COLO668 (cell line): ENCODE data around the gene ANKRD44.

Experiments
- DNase-seq: peaks from one replicate; lab custom pipeline; 2025; ENCODE audit not compliant: unreplicated experiment; lab: John Stamatoyannopoulos, UW

The ANKRD44 gene

GRCh38 chr2:197124639-197125390 lies 185.8 kb downstream of the ANKRD44 start:
- no peak for DNase-seq

GRCh38 chr2:197122821-197123220 lies 187.8 kb downstream of the ANKRD44 start:
- no peak for DNase-seq

GRCh38 chr2:197121756-197122385 lies 188.7 kb downstream of the ANKRD44 start:
- no peak for DNase-seq

GRCh38 chr2:197121255-197121654 lies 189.3 kb downstream of the ANKRD44 start:
- DNase-seq: no peak

- DNase-seq: no peak
Measured at GRCh38 chr2:197116306-197116879, 194.2 kb downstream of the ANKRD44 start.

GRCh38 chr2:197115325-197115724 lies 195.3 kb downstream of the ANKRD44 start:
- DNase-seq: no peak

GRCh38 chr2:197113275-197113711 lies 197.3 kb downstream of the ANKRD44 start:
- no peak for DNase-seq

GRCh38 chr2:197109326-197109725 lies 201.3 kb downstream of the ANKRD44 start:
- no peak for DNase-seq

GRCh38 chr2:197108758-197109157 lies 201.8 kb downstream of the ANKRD44 start:
- DNase-seq: no peak

GRCh38 chr2:197107291-197108269 lies 203.0 kb downstream of the ANKRD44 start:
- no peak for DNase-seq

- DNase-seq: no peak
Measured at GRCh38 chr2:197103363-197103762, 207.2 kb downstream of the ANKRD44 start.

GRCh38 chr2:197102231-197102630 lies 208.3 kb downstream of the ANKRD44 start:
- no peak for DNase-seq

- no peak for DNase-seq
Measured at GRCh38 chr2:197101519-197101918, 209.1 kb downstream of the ANKRD44 start.

GRCh38 chr2:197097578-197098366 lies 212.8 kb downstream of the ANKRD44 start:
- no peak for DNase-seq

GRCh38 chr2:197096649-197097048 lies 213.9 kb downstream of the ANKRD44 start:
- DNase-seq: no peak

GRCh38 chr2:197092431-197092830 lies 218.1 kb downstream of the ANKRD44 start:
- no peak for DNase-seq

- no peak for DNase-seq
Measured at GRCh38 chr2:197090742-197091367, 219.7 kb downstream of the ANKRD44 start.

GRCh38 chr2:197089655-197090054 lies 220.9 kb downstream of the ANKRD44 start:
- DNase-seq: no peak

- DNase-seq: no peak
Measured at GRCh38 chr2:197088694-197089093, 221.9 kb downstream of the ANKRD44 start.

- no peak for DNase-seq
Measured at GRCh38 chr2:197086500-197086899, 224.1 kb downstream of the ANKRD44 start.
